HG02571 (cell line): Measurements from ENCODE around the gene RNF215.
"Not testable (repeated sequence)": the region's sequence is repeated elsewhere in the genome, so short reads cannot be mapped to it uniquely, and the experiment has no call there.

Experiments
- ATAC-seq: cut with Tn5 transposase; IDR thresholded peaks from one replicate; pipeline ENCODE4 v1.9.1; 2021; ENCODE audit warnings: mild to moderate bottlenecking, moderate library complexity; ENCODE audit not compliant: unreplicated experiment

The RNF215 gene

GRCh38 chr22:30365891-30366290 lies 21.3 kb downstream of the RNF215 start:
- ATAC-seq = no peak

GRCh38 chr22:30362651-30363281 lies 24.4 kb downstream of the RNF215 start:
- ATAC-seq = no peak

DNA sequence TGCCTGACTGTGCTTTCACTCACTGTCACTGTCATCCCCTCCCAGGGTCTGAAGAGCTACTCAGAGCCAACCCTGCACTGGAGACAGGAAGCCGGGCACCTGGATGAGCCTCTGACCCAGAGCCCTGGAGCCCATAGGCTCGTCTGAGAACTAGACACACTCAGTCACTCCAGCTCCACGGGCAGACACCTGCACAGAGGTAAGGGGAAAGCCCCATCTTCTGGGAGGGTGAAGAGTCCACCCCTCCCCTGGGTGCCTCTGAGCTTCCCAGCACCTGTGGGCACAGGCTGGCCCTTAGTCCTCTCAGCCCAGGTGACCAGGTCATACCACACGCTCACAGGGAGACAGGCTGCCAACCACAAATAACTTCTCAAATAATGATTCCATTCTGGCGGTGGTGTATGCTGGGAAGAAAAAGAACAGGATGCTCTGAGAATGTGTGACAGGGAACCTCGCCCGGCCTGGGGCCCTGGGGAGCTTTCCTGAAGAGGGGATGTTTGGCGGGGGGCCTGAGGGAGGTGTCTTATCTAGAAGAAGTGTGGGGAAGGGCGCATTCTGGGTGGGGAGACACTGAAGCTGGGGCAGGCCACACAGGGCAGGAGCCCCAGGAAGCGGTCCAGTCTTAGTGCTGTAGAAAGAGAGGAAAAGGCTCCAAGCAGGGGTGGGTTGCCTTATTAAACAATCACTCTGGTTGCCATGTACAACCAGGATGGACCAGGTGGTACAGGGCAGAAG lies 25.1 kb downstream of the RNF215 start:
- no peak for ATAC-seq

DNA sequence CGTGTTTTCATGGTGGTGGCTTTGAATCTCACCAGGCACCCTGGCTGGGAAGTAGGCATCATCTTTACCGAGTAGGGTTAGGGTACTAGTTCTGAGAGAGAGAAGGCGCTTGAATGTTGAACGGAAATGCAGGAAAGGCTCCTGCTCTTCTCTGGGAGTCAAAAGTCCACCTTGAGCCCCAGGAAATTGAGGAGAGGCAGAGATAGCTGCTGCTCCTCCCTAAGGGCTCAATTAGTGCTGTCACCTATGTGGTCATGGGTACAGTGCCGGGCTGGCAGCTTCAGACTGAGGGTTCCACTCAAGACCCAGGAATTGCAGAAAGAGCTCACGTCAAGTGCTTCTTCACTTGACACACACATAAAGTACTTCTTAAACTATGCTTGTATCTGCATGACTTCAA lies 28.7 kb downstream of the RNF215 start:
- no peak for ATAC-seq

- ATAC-seq = no peak
These were observed 29.5 kb downstream of the RNF215 start for GRCh38 chr22:30357650-30358215.

DNA sequence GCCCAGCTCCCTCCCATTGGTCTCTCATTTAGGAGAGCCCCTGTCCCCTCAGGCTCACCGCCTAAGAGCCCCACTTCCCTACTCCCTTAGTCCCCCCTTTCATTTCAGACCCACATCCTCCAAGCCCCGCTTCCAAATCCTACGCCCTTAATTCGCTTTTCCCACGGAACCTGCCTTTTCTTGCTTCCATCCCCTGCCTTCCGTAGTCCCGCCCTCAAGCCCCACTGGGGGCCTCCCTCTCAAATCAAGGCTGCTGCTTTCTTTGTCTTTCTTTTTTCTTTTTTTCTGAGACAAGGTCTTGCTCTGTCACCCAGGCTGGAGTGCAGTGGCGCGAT lies 30.0 kb downstream of the RNF215 start:
- no peak for ATAC-seq

GRCh38 chr22:30356449-30357235 lies 30.6 kb downstream of the RNF215 start, which contains the start of the genes CCDC157 and SF3A1:
CCDC157 (plus strand) TSS chr22:30357007; CDS start chr22:30366001, 8,994 bp downstream.
SF3A1 (minus strand) TSS chr22:30356894; CDS start chr22:30356792, 102 bp downstream.
- ATAC-seq = peak; percentile 83

GRCh38 chr22:30354644-30355043 lies 32.6 kb downstream of the RNF215 start:
- ATAC-seq = no peak

- no peak for ATAC-seq
These were observed 36.0 kb downstream of the RNF215 start for GRCh38 chr22:30351226-30351625.

DNA sequence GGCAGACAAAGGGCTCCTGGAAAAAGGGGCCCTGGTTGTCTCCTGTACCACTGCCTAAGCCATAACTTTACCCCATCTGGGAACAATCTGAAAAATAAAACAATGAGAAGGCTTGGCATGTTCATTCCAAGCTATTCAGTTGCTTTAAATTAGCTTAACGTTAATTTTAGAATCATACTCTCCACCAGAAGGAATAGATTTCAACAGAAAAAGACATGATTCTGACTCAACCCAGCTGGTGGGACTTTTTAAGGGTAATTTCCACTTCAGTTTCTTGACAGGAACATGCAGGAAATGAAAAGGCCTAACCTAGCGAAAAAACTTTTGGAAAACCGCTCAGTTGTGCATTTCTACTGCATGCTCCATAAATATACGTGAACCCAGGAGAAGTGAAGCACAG lies 38.4 kb downstream of the RNF215 start:
- ATAC-seq = no peak

DNA sequence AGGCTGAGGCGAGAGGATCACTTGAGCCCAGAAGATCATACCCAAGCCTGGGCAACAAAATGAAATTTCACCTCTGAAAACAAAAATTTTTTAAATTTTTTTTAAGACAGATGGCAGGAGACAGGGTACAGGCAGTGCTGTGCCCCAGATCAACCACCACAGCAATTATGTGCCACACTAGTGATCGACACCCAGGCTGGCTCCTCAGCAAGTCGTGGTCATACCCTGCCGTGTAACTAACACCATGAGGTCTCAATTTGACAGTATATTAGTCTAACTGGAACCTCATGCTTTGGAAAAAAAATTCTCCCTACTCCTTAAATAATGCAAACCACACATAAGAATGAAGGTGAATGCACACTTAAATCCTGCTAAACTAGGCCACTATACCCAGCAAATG lies 38.8 kb downstream of the RNF215 start:
- ATAC-seq = no peak

DNA sequence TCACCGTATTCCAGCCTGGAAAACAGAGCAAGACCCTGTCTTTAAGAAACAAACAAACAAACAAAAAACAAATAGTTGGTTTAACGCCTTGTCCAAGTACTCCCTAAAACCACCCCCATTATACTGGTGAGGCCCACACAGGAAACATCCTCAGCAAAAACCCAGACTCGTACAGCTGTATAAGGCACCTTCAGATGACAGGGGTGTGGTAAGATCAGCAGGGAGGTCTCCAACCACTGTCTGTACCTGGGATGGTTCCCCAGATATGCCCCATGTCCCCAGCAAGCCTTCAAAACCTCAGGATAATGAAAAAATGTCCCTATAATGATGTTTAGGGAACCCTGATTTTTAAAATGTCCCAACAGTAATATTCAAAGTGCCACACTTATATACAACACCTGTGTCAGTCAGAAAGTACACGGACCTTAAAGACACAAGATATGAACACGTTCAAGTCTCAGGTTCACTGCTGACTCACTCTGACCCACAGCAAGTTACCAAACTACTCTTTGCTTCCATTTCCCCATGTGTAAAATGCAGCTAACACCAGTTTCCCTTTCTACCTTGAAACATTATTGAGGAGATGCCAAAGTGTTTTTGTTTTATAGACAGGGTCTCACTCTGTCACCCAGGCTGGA lies 39.8 kb downstream of the RNF215 start:
- no peak for ATAC-seq

- ATAC-seq = no peak
These were observed 42.6 kb downstream of the RNF215 start for GRCh38 chr22:30344447-30345200.

GRCh38 chr22:30340911-30341685 lies 46.1 kb downstream of the RNF215 start:
- ATAC-seq = no peak

GRCh38 chr22:30338802-30339201 lies 48.4 kb downstream of the RNF215 start:
- no peak for ATAC-seq

GRCh38 chr22:30338341-30338740 lies 48.9 kb downstream of the RNF215 start:
- not testable (repeated sequence) for ATAC-seq

DNA sequence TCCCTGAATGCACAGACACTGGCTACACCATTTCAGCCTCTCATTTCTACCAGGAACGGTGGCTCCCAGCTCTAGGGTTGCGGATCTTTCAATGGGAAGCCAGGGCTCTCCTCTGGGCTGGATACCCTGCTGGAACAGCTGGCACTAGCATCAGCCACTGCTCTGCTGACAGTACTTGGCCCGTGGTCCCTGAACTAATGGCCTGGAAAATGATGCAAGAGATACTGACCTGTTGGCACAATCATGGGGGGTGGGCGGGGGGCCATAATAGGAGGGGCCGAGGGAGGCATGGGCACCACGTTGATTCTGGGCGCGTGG lies 49.8 kb downstream of the RNF215 start:
- ATAC-seq = no peak

GRCh38 chr22:30336752-30337460 lies 50.3 kb downstream of the RNF215 start:
- ATAC-seq = no peak

DNA sequence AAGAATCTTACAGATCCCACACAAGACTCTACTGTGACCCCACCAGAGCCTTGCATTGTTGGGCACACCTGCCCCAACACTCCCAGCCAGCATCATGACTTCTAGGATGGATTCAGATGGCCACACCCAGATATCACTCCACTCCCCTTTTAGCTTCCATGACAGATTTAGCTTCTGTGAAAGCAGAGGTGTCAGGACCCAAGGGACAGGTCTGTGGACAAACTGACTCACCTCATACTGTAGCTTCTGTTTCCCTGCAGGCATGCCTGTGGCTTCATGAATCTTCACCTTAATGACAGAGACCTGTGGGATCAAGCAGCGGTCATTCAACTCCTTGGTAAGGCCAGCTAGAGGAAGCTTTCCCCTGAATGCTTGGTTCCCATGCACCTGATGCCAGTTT lies 52.0 kb downstream of the RNF215 start:
- no peak for ATAC-seq
